Fibroblast of lung (primary cell): ENCODE data around the gene AGK. TPM values are rescaled to one million over a fixed set of nuclear protein-coding genes. Genes with fewer than 3 reads are reported as not detected.
"Not testable (repeated sequence)": the region's sequence is repeated elsewhere in the genome, so short reads cannot be mapped to it uniquely, and the experiment has no call there.

Experiments
- DNase-seq, 2 donors: peaks; one replicate each; pipeline versions ENCODE4 v3.0.0 to v3.0.0-alpha.2; 2010; ENCODE audit warnings: low read depth in 2 of 2
- H2AFZ ChIP-seq: 2 replicates; pipeline ENCODE4 v1.5.1; 2012; ENCODE audit warnings: low read length, control low read depth, inconsistent platforms
- H3K27ac ChIP-seq: 2 replicates; pipeline ENCODE4 v1.5.1; 2011; ENCODE audit warnings: low read length, control low read depth; ENCODE audit not compliant: insufficient read depth
- H3K27me3 ChIP-seq: 2 replicates; pipeline ENCODE4 v1.5.1; 2011; ENCODE audit warnings: mild to moderate bottlenecking, low read length; ENCODE audit not compliant: control insufficient read depth, insufficient read depth
- H3K36me3 ChIP-seq: 2 replicates; pipeline ENCODE4 v1.5.1; 2011; ENCODE audit warnings: low read length; ENCODE audit not compliant: control insufficient read depth, insufficient read depth
- H3K4me1 ChIP-seq: 2 replicates; pipeline ENCODE4 v1.5.1; 2011; ENCODE audit warnings: low read length; ENCODE audit not compliant: control insufficient read depth, insufficient read depth; ENCODE audit errors: extremely low read depth
- H3K4me2 ChIP-seq: 2 replicates; pipeline ENCODE4 v1.5.1; 2011; ENCODE audit warnings: low read length, control low read depth; ENCODE audit not compliant: insufficient read depth; ENCODE audit errors: extremely low read depth
- H3K4me3 ChIP-seq, 4 experiments: fragments of 200-600 bp in 1 of 4; sonication (generic) in 1 of 4; replicated peaks in 1 of 4; 2 replicates each; pipeline ENCODE4 v1.5.1; 2011 to 2016; ENCODE audit warnings: low read length in 4 of 4, low read depth in 3 of 4, mild to moderate bottlenecking in 3 of 4, control low read depth in 2 of 4, inconsistent platforms in 1 of 4, mixed read lengths in 1 of 4; ENCODE audit not compliant: insufficient read depth in 1 of 4; ENCODE audit errors: control extremely low read depth in 1 of 4
- H3K79me2 ChIP-seq: 2 replicates; pipeline ENCODE4 v1.5.1; 2012; ENCODE audit warnings: mild to moderate bottlenecking, low read length, inconsistent platforms; ENCODE audit not compliant: control insufficient read depth, insufficient read depth
- H3K9ac ChIP-seq: 2 replicates; pipeline ENCODE4 v1.5.1; 2011; ENCODE audit warnings: mild to moderate bottlenecking, low read length, control low read depth; ENCODE audit not compliant: insufficient read depth
- H3K9me3 ChIP-seq: 2 replicates; pipeline ENCODE4 v1.5.1; 2012; ENCODE audit warnings: low read depth, low read length; ENCODE audit not compliant: control insufficient read depth, insufficient read depth
- H4K20me1 ChIP-seq: 2 replicates; pipeline ENCODE4 v1.5.1; 2011; ENCODE audit warnings: low read length; ENCODE audit not compliant: control insufficient read depth, insufficient read depth; ENCODE audit errors: extremely low read depth
- EZH2 ChIP-seq: IDR thresholded peaks from 2 replicates; pipeline ENCODE4 v1.5.1; 2012; ENCODE audit warnings: low read length, control low read depth, mild to moderate bottlenecking; ENCODE audit errors: missing control alignments
- polyA plus RNA-seq, 2 donors: library from polyadenylated mRNA; depleted of rRNA in 1 of 2; stranded (reverse) in 1 of 2; unstranded in 1 of 2; fragments of >200 nt; gene quantifications; 2 replicates each; pipeline ENCODE4 v1.2.1, GENCODE V29; 2011 to 2012; ENCODE audit warnings: missing spikeins in 1 of 2
- total RNA-seq: library from RNA; depleted of rRNA; stranded (reverse); fragments of >200 nt; gene quantifications from 2 replicates; pipeline ENCODE4 v1.2.1, GENCODE V29; 2014
- TF ChIP-seq, protein P1 (sequence below), 2 donors: IDR thresholded peaks in 1 of 2; conservative IDR thresholded peaks in 1 of 2; 1 replicate in 1 of 2; 2 replicates in 1 of 2; pipeline ENCODE4 v1.5.1; 2011 to 2012; ENCODE audit warnings: low read length in 2 of 2, control low read depth in 1 of 2, inconsistent platforms in 1 of 2, low read depth in 1 of 2, mild to moderate bottlenecking in 1 of 2

Gene AGK
- total and polyA plus RNA-seq, 2 donors (not counting 1 experiment from before 2014, with no cell fraction given): 20.8 to 42.5 TPM

DNA sequence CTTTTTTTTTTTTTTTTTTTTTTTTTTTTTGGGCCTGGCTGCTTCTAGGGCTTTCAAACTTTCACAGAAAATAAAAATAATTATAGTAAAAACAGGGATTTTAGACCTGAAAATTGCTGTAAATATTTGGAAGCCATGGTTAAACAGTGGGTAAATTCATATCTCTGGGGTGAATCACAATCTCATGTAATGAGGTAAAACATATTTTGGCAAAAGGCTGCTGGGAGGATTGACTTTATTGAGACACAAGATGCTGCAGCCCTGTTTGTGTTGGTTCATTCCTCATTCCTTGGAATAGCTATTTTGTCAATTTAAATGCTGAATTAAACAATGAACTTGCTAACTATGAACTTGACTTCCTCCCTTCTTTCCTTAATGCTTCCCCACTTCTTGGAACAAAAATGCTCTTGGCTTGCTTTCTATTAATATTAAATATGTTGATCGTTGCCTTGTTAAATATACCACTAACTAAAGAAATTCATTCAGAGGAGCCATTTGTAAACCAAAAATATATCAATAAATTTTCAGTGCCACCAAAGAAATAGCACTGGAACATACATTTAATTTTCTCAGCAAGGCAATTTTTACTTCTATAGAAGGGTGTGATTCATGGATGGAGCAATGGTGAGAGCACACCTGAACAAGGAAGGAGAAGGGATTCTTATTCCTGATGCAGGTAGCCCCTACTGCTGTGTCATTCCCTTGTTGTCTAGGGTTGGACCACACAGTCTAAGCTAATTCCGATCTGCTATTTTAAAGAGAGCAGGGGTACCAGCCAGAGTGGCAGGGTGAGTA is 24.6 kb downstream of the AGK start:
- Histone ChIP-seq H2AFZ (no peak overlapping the region), H3K27ac (no peak overlapping the region)
- DNase-seq: peak in 1 of 2 donors; percentile 9

DNA sequence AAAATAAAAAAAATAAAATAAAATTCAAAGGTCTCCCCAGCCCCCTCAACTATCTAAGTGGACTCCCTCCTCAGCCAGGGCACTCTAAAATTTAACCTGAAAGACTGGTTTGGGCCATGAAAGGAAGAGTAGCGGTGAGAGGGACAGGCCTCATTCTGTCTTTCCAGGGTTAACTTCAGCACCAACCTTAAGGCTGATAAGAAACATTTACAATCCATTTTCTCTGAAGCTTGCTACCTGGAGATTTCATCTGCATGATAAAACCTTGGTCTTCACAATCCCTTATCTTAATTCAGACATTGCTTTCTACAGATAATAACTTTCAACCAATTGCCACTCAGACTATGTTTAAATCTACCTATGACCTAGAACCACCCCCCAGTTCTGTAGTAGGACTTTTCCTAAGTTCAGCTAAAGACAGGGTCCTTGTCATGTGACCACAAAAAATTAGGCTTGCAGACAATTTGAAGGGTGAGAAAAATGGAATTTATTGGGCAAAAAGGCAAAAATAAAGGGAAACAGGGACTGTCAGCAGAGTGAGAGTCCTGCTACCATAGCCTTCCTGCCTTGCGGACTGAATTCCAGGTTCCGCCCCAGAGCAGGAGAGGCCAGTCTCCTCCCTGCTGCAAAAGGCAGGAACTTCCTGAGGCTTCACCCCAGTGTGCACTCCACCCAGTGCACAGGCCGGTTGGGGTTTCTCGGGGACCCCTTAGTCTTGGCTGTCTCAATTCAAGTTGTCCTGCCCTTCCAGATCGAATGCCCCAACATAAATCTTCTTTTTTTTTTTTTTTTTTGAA is 26.0 kb downstream of the AGK start:
- no peak overlapping the region for H2AFZ ChIP-seq
- no peak overlapping the region for H3K9ac ChIP-seq
- H4K20me1 ChIP-seq: no peaks in the 10 kb centered on the region
- no peak overlapping the region for H3K4me3 ChIP-seq
- TF ChIP-seq EZH2: no peak
- TF ChIP-seq, protein P1, sequence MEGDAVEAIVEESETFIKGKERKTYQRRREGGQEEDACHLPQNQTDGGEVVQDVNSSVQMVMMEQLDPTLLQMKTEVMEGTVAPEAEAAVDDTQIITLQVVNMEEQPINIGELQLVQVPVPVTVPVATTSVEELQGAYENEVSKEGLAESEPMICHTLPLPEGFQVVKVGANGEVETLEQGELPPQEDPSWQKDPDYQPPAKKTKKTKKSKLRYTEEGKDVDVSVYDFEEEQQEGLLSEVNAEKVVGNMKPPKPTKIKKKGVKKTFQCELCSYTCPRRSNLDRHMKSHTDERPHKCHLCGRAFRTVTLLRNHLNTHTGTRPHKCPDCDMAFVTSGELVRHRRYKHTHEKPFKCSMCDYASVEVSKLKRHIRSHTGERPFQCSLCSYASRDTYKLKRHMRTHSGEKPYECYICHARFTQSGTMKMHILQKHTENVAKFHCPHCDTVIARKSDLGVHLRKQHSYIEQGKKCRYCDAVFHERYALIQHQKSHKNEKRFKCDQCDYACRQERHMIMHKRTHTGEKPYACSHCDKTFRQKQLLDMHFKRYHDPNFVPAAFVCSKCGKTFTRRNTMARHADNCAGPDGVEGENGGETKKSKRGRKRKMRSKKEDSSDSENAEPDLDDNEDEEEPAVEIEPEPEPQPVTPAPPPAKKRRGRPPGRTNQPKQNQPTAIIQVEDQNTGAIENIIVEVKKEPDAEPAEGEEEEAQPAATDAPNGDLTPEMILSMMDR (conservative IDR thresholded peaks at IDR 0.05 in 1 of 2, IDR thresholded peaks at IDR 0.05 in 1 of 2; ENCODE audit: low read depth in 1 of 2, low read length in 2 of 2): no peak
- no peaks in the 10 kb centered on the region for H3K79me2 ChIP-seq
- DNase-seq: no peak
- no peaks in the 10 kb centered on the region for H3K4me1 ChIP-seq
- no peaks in the 10 kb centered on the region for H3K9me3 ChIP-seq
- H3K36me3 ChIP-seq: no peaks in the 10 kb centered on the region
- H3K27me3 ChIP-seq: no peaks in the 10 kb centered on the region
- no peak overlapping the region for H3K4me2 ChIP-seq
- H3K27ac ChIP-seq: no peak overlapping the region

More for the DNA sequence above, 24.6 kb downstream of the AGK start:
- no peak overlapping the region for H3K4me3 ChIP-seq
- no peaks in the 10 kb centered on the region for H3K36me3 ChIP-seq
- H3K9me3 ChIP-seq: no peaks in the 10 kb centered on the region
- no peaks in the 10 kb centered on the region for H3K4me1 ChIP-seq
- no peaks in the 10 kb centered on the region for H3K79me2 ChIP-seq
- no peaks in the 10 kb centered on the region for H4K20me1 ChIP-seq
- TF ChIP-seq EZH2: no peak
- TF ChIP-seq, protein P1 (conservative IDR thresholded peaks at IDR 0.05 in 1 of 2, IDR thresholded peaks at IDR 0.05 in 1 of 2; ENCODE audit: low read depth in 1 of 2, low read length in 2 of 2): no peak
- H3K9ac ChIP-seq: no peak overlapping the region
- H3K4me2 ChIP-seq: no peak overlapping the region
- H3K27me3 ChIP-seq: no peaks in the 10 kb centered on the region

DNA sequence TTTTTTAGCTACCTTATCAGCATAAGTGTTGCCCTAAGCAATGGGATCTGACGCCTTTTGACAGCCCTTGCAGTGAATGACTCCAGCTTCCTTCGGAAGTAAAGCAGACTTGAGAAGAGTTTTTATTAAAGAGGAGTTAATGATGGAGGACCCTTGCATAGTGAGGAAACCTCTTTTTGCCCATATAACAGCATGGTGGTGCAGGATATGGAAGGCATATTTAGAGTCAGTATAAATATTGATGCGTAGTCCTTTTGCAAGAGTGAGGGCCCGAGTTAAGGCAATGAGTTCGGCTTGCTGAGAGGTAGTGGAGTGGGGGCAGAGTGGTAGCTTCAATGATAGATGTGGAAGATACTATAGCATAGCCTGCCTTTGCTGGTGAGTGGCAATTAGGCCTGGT is 28.7 kb downstream of the AGK start:
- not testable (repeated sequence) for H3K4me3 ChIP-seq, H3K4me2 ChIP-seq, H2AFZ ChIP-seq

DNA sequence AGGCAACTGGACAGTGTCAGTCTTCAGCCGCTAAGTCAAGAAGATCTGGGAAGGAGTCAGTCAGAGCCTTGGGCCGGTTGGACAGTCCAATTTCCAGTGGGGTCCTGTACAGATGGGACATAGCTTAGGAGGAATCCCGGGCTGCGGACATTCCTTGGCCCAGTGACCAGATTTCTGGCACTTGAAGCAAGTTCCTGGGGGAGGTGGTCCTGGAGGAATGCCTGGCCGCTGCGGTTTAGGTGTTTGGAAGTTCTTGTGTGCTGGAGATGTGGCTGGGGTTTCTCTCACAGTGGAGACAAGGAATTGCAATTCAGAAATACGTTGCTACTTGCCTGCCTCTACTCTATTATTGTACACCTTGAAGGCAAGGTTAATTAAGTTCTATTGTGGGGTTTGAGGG is 30.9 kb downstream of the AGK start:
- H2AFZ ChIP-seq, H3K9me3 ChIP-seq, H3K4me3 ChIP-seq, H3K9ac ChIP-seq, H3K27ac ChIP-seq, H3K4me2 ChIP-seq, H3K79me2 ChIP-seq, H3K36me3 ChIP-seq, H3K4me1 ChIP-seq, H4K20me1 ChIP-seq, H3K27me3 ChIP-seq: not testable (repeated sequence)
- peak in 1 of 2 donors; percentile 36 for DNase-seq

More for the DNA sequence above, 28.7 kb downstream of the AGK start:
- not testable (repeated sequence) for H3K27me3 ChIP-seq, H3K79me2 ChIP-seq, DNase-seq, H3K27ac ChIP-seq, H3K4me1 ChIP-seq, H3K9ac ChIP-seq, H4K20me1 ChIP-seq, H3K9me3 ChIP-seq, H3K36me3 ChIP-seq
